A549 (cell line): ENCODE measurements around the gene ICE2. TPM values are rescaled to one million over a fixed set of nuclear protein-coding genes. Genes with fewer than 3 reads are reported as not detected.
A peak's percentile ranks its signal among the peaks of the same experiment; 100 is the strongest.

Source experiments
- ATAC-seq, 2 experiments: fragments of 200-7000 bp in 1 of 2; fragments of >200 bp in 1 of 2; cut with Nextera tagmentation in 1 of 2; cut with Tn5 transposase in 1 of 2; 3 replicates each; pipeline versions ENCODE4 v1.8.0 to v1.9.1; 2018 to 2020; ENCODE audit warnings: mild to moderate bottlenecking in 1 of 2, moderate library complexity in 1 of 2
- CTCF ChIA-PET: fragments of 300-600 bp; sonication (Branson Sonifier 250); formaldehyde crosslinking; extraction: SDS; loops from one replicate; lab custom pipeline; 2021; ENCODE audit warnings: antibody characterized with exemption, inconsistent platforms; lab: Yijun Ruan, JAX
- POLR2A ChIA-PET: fragments of 350-600 bp; formaldehyde crosslinking; extraction: SDS; loops from one replicate; lab custom pipeline; 2021; ENCODE audit warnings: antibody characterized with exemption, inconsistent platforms; lab: Yijun Ruan, JAX
- DNase-seq, 2 experiments: peaks; one replicate each; pipeline versions ENCODE4 v3.0.0 to v3.0.0-alpha.2; 2011 to 2016; ENCODE audit warnings: low read depth in 1 of 2, low spot score in 1 of 2
- FAIRE-seq: peaks from 2 replicates; lab custom pipeline; 2011; peaks lifted over from hg19 to GRCh38; lab: Jason Lieb, UNC
- H3K27ac ChIP-seq, 2 experiments: fragments of >200 bp; sonication (Bioruptor Twin); formaldehyde crosslinking; 3 replicates each; pipeline ENCODE4 v1.5.1; 2016 to 2017
- H3K4me1 ChIP-seq: fragments of >200 bp; sonication (Bioruptor Twin); formaldehyde crosslinking; 3 replicates; pipeline ENCODE4 v1.6.1; 2016
- H3K4me2 ChIP-seq: fragments of >200 bp; sonication (Bioruptor Twin); formaldehyde crosslinking; 3 replicates; pipeline ENCODE4 v1.6.1; 2016
- H3K4me3 ChIP-seq: fragments of >200 bp; sonication (Bioruptor Twin); formaldehyde crosslinking; 3 replicates; pipeline ENCODE4 v1.5.1; 2016
- H3K9me3 ChIP-seq: fragments of >200 bp; sonication (Bioruptor Twin); formaldehyde crosslinking; 3 replicates; pipeline ENCODE4 v1.6.1; 2016
- BCL3 ChIP-seq: fragments of >200 bp; sonication (Bioruptor Twin); formaldehyde crosslinking; IDR thresholded peaks from 3 replicates; pipeline ENCODE4 v1.6.1; 2016
- CHD2 ChIP-seq: fragments of 150-350 bp; IDR thresholded peaks from 2 replicates; pipeline ENCODE4 v1.6.1; 2014; ENCODE audit warnings: low read length; ENCODE audit not compliant: partially characterized antibody
- CTCF ChIP-seq: fragments of >200 bp; sonication (Bioruptor Twin); formaldehyde crosslinking; IDR thresholded peaks from 3 replicates; pipeline ENCODE4 v1.5.1; 2016
- EP300 ChIP-seq, 2 experiments: fragments of >200 bp; sonication (Bioruptor Twin); formaldehyde crosslinking; IDR thresholded peaks; 2 replicates in 1 of 2; 3 replicates in 1 of 2; pipeline ENCODE4 v1.6.1; 2016 to 2017
- ESRRA ChIP-seq: fragments of 150-350 bp; IDR thresholded peaks from 2 replicates; pipeline ENCODE4 v1.6.1; 2014; ENCODE audit warnings: mild to moderate bottlenecking, low read length, borderline replicate concordance
- GATA3 ChIP-seq: IDR thresholded peaks from 2 replicates; pipeline ENCODE4 v1.6.1; 2012; ENCODE audit warnings: borderline replicate concordance
- HEYL ChIP-seq: fragments of 250-450 bp; sonication (Bioruptor Pico); IDR thresholded peaks from 2 replicates; pipeline ENCODE4 v1.8.0; 2021; ENCODE audit warnings: mild to moderate bottlenecking, moderate library complexity
- HOXB13 ChIP-seq: fragments of 250-450 bp; sonication (Bioruptor Pico); IDR thresholded peaks from 2 replicates; pipeline ENCODE4 v1.5.0; 2020; ENCODE audit warnings: low read depth, mild to moderate bottlenecking, moderate library complexity
- JUNB ChIP-seq: fragments of >200 bp; sonication (Bioruptor Twin); formaldehyde crosslinking; IDR thresholded peaks from 2 replicates; pipeline ENCODE4 v1.6.1; 2016
- MAFK ChIP-seq: fragments of 450-650 bp; IDR thresholded peaks from 2 replicates; pipeline ENCODE4 v1.6.1; 2014; ENCODE audit not compliant: partially characterized antibody
- MAX ChIP-seq: IDR thresholded peaks from 2 replicates; pipeline ENCODE4 v1.6.1; 2012
- NPAS2 ChIP-seq: fragments of 250-450 bp; sonication (Bioruptor Pico); IDR thresholded peaks from 2 replicates; pipeline ENCODE4 v1.8.0; 2022; ENCODE audit warnings: mild to moderate bottlenecking, moderate library complexity, borderline replicate concordance
- PHF8 ChIP-seq: fragments of 200-600 bp; sonication (generic); IDR thresholded peaks from 2 replicates; pipeline ENCODE4 v1.6.1; 2016; ENCODE audit warnings: low read depth, mild to moderate bottlenecking, antibody characterized with exemption, moderate library complexity, borderline replicate concordance
- RFX5 ChIP-seq: fragments of 450-650 bp; IDR thresholded peaks from 2 replicates; pipeline ENCODE4 v1.7.1; 2014; ENCODE audit warnings: antibody characterized with exemption, mild to moderate bottlenecking, moderate library complexity
- RNF2 ChIP-seq: fragments of 200-600 bp; sonication (generic); IDR thresholded peaks from 2 replicates; pipeline ENCODE4 v1.6.1; 2016; ENCODE audit warnings: low read depth, mild to moderate bottlenecking, antibody characterized with exemption, moderate library complexity, borderline replicate concordance
- SMC3 ChIP-seq: fragments of >200 bp; sonication (Bioruptor Twin); formaldehyde crosslinking; IDR thresholded peaks from 3 replicates; pipeline ENCODE4 v1.6.1; 2018; ENCODE audit warnings: inconsistent platforms
- ZC3H11A ChIP-seq: fragments of 450-650 bp; IDR thresholded peaks from 2 replicates; pipeline ENCODE4 v1.6.1; 2014; ENCODE audit warnings: antibody characterized with exemption, mild to moderate bottlenecking
- ZFP36 ChIP-seq: fragments of 450-650 bp; IDR thresholded peaks from 2 replicates; pipeline ENCODE4 v1.6.1; 2014; ENCODE audit warnings: borderline replicate concordance; ENCODE audit not compliant: partially characterized antibody
- ZSCAN20 ChIP-seq: fragments of 250-450 bp; sonication (Bioruptor Pico); IDR thresholded peaks from 2 replicates; pipeline ENCODE4 v1.8.0; 2022; ENCODE audit warnings: mild to moderate bottlenecking, moderate library complexity
- WGBS: methylation state at CpG from one replicate; pipeline ENCODE4 v1.1.6; 2017; ENCODE audit errors: missing lambda C conversion rate; 5-methylcytosine and 5-hydroxymethylcytosine counted together
- polyA plus RNA-seq, 4 experiments: library from polyadenylated mRNA; depleted of rRNA in 3 of 4; stranded (reverse); fragments of >200 nt; fragmentation: RNase III in 1 of 4; extraction: RNeasy Plus Mini Kit Qiagen cat#74134 plus additional on column Dnase treatment in 1 of 4; gene quantifications; 2 replicates in 3 of 4; 3 replicates in 1 of 4; pipeline ENCODE4 v1.2.3, GENCODE V29; 2011 to 2017
- TF ChIP-seq, protein P1 (sequence below): fragments of 450-650 bp; IDR thresholded peaks from 2 replicates; pipeline ENCODE4 v1.6.1; 2014; ENCODE audit warnings: antibody characterized with exemption
- TF ChIP-seq, protein P2 (sequence below): IDR thresholded peaks from 2 replicates; pipeline ENCODE4 v1.6.1; 2012

Gene ICE2
- polyA plus RNA-seq, 2 of the 4 experiments (the other 2 are of a cell fraction): 43.1 to 87.6 TPM

DNA sequence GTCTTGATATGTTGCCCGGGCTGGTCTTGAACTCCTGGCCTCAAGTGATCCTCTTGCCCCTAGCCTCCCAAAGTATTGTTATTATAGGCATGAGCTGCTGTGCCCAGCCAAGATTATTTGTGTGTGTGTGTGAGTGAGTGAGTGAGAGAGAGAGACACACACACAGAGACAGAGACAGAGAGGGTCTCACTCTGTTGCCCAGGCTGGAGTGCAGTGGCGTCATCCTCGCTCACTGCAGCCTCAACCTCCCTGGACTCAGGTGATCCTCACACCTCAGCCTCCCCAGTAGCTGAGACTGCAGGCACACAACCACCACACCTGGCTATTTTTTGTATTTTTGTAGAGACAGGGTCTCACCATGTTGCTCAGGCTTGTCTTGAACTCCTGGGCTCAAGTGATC, 5.8 kb downstream of the ICE2 start:
- no peak for ATAC-seq

DNA sequence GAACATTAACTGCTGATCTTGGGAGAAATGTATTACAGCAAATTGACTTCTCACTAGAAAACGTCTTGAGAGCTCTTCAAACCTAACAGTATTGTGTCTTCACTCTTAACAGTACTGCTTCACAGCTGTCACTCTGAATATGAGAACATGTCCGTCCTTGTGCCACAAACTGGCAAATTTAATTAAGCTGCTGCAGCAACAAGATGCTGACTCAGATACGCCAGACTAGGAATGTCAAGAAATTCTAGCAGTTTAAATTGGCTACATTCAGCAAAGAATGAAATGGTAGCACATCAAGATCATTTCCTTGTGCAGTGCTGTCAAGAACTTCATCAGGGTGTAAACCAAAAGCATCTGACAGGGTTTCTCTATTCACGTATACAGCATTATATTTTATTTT, 7.6 kb downstream of the ICE2 start:
- CTCF ChIA-PET: interaction anchor here (0.6 to 1.2 kb wide), 4 partner anchors 49 to 112 kb away, joined by 3 read pairs; no protein-coding TSS in a partner anchor
- Histone ChIP-seq H3K27ac (peak overlapping the region; percentile 76 to 78), H3K4me3 (no peak overlapping the region), H3K4me2 (peak overlapping the region; percentile 70), H3K9me3 (no peaks in the 10 kb centered on the region)
- DNase-seq: peak in 1 of 2 experiments; percentile 17
- WGBS: 36% methylated on average over 4 of the region's 4 CpGs
- peak in 1 of 2 experiments; percentile 23; a peak in 2 of 6 replicates for ATAC-seq
- TF ChIP-seq HOXB13 (CRISPR knock-in tag): no peak
- no peak for TF ChIP-seq RNF2
- no peak for TF ChIP-seq JUNB
- no peak for TF ChIP-seq NPAS2 (CRISPR knock-in tag)
- no peak for TF ChIP-seq ZSCAN20
- no peak for TF ChIP-seq BCL3
- TF ChIP-seq PHF8: no peak
- TF ChIP-seq, protein P1, sequence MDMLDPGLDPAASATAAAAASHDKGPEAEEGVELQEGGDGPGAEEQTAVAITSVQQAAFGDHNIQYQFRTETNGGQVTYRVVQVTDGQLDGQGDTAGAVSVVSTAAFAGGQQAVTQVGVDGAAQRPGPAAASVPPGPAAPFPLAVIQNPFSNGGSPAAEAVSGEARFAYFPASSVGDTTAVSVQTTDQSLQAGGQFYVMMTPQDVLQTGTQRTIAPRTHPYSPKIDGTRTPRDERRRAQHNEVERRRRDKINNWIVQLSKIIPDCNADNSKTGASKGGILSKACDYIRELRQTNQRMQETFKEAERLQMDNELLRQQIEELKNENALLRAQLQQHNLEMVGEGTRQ: no peak
- TF ChIP-seq GATA3: no peak
- TF ChIP-seq CHD2: no peak
- peak; percentile 90 for TF ChIP-seq MAFK
- 0 out of 2 replicates have a peak, but pooled peaks have one; percentile 12 for TF ChIP-seq MAX
- TF ChIP-seq, protein P2, sequence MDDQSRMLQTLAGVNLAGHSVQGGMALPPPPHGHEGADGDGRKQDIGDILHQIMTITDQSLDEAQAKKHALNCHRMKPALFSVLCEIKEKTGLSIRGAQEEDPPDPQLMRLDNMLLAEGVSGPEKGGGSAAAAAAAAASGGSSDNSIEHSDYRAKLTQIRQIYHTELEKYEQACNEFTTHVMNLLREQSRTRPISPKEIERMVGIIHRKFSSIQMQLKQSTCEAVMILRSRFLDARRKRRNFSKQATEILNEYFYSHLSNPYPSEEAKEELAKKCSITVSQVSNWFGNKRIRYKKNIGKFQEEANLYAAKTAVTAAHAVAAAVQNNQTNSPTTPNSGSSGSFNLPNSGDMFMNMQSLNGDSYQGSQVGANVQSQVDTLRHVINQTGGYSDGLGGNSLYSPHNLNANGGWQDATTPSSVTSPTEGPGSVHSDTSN: no peak
- TF ChIP-seq ZC3H11A: no peak
- TF ChIP-seq, all 56 proteins: peak for 2
- FAIRE-seq: no peak
- H3K4me1 ChIP-seq: peaks cover 54% of the 10 kb centered on the region
- POLR2A ChIA-PET: no interaction called here

More for the DNA sequence above, 5.8 kb downstream of the ICE2 start:
- WGBS: 88% methylated on average over 3 of the region's 3 CpGs
- Histone ChIP-seq H3K9me3 (no peaks in the 10 kb centered on the region), H3K4me3 (no peak overlapping the region), H3K4me1 (peaks cover 71% of the 10 kb centered on the region), H3K4me2 (no peak overlapping the region), H3K27ac (peak overlapping the region in 1 of 2 experiments; percentile 58; a peak in 1 of 6 replicates)
- ChIA-PET CTCF (interaction anchor here (0.9 kb wide), 1 partner anchor 29 kb away, joined by 3 read pairs; no protein-coding TSS in a partner anchor), POLR2A (no interaction called here)
- DNase-seq: no peak
- FAIRE-seq: no peak
- no peak for TF ChIP-seq PHF8
- TF ChIP-seq GATA3: no peak
- TF ChIP-seq EP300 (IDR thresholded peaks at IDR 0.05): no peak
- TF ChIP-seq RFX5: no peak
- TF ChIP-seq HEYL (CRISPR knock-in tag): no peak
- no peak for TF ChIP-seq CTCF
- no peak for TF ChIP-seq SMC3
- TF ChIP-seq ESRRA: no peak
- TF ChIP-seq BCL3: no peak
- TF ChIP-seq ZFP36: no peak
- TF ChIP-seq CHD2: no peak
